Frontal cortex (tissue), 4 donors: ENCODE measurements around the gene NRXN2. TPM values are rescaled to one million over a fixed set of nuclear protein-coding genes. Genes with fewer than 3 reads are reported as not detected.
"Not testable (repeated sequence)": the region's sequence is repeated elsewhere in the genome, so short reads cannot be mapped to it uniquely, and the experiment has no call there.

Experiments used
- DNase-seq, 2 donors: peaks; one replicate each; pipeline ENCODE4 v3.0.0; 2012; ENCODE audit warnings: low spot score in 2 of 2
- FAIRE-seq: peaks from 2 replicates; lab custom pipeline; 2012; peaks lifted over from hg19 to GRCh38; lab: Jason Lieb, UNC
- total RNA-seq: library from RNA; depleted of rRNA; stranded (reverse); fragments of >200 nt; gene quantifications from one replicate; pipeline ENCODE4 v1.2.3, GENCODE V29; 2014
- donor health status: control.
- donor health status: control.
- donor health status: control.

The NRXN2 gene
- total RNA-seq, 1 donor from 2014 or later, result 204 TPM

- FAIRE-seq, result no peak
- no peak for DNase-seq
These were observed 121.2 kb downstream of the NRXN2 start for GRCh38 chr11:64601605-64602465.

- FAIRE-seq (no peak), DNase-seq (no peak)
These were observed 122.6 kb downstream of the NRXN2 start for GRCh38 chr11:64600281-64600992.

DNA sequence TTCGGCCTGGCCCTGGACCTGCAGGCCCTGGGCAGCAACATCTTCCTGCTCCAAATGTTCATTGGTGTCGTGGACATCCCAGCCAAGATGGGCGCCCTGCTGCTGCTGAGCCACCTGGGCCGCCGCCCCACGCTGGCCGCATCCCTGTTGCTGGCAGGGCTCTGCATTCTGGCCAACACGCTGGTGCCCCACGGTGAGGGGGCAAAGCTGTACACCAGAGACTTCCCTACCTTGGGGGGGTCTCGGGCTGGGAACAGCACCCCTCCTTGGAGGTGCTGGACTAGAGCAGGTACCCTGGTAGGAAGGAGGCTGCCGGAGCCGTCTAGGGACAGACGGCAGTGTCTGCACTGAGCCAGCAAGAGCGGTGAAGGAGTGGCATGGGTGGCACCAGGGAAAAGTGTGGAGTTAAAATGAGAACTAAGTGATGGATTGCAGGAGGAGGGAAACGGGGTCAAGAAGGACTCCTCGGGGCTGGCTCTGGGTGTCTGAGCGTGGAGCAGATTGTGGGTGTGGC lies 123.2 kb downstream of the NRXN2 start:
- FAIRE-seq, result no peak

GRCh38 chr11:64598797-64599697 lies 124.0 kb downstream of the NRXN2 start:
- DNase-seq (no peak), FAIRE-seq (no peak)

More for the DNA sequence above, 123.2 kb downstream of the NRXN2 start:
- DNase-seq, result no peak

GRCh38 chr11:64598106-64598796 lies 124.7 kb downstream of the NRXN2 start:
- FAIRE-seq (no peak), DNase-seq (no peak)

- FAIRE-seq (no peak), DNase-seq (no peak)
These were observed 125.3 kb downstream of the NRXN2 start for GRCh38 chr11:64597671-64598101.

DNA sequence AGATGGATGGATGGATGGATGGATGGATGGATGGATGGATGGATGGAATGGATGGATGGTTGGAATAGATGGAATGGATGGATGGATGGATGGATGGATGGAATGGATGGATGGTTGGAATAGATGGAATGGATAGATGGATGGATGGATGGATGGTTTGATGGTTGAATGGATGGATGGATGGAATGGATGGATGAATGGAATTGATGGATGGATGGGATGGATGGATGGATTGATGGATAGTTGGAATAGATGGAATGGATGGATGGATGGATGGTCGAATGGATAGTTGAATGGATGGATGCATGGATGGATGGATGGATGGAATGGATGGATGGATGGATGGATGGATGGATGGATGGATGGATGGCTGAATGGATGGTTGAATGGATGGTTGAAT lies 127.1 kb downstream of the NRXN2 start:
- not testable (repeated sequence) for FAIRE-seq, DNase-seq

DNA sequence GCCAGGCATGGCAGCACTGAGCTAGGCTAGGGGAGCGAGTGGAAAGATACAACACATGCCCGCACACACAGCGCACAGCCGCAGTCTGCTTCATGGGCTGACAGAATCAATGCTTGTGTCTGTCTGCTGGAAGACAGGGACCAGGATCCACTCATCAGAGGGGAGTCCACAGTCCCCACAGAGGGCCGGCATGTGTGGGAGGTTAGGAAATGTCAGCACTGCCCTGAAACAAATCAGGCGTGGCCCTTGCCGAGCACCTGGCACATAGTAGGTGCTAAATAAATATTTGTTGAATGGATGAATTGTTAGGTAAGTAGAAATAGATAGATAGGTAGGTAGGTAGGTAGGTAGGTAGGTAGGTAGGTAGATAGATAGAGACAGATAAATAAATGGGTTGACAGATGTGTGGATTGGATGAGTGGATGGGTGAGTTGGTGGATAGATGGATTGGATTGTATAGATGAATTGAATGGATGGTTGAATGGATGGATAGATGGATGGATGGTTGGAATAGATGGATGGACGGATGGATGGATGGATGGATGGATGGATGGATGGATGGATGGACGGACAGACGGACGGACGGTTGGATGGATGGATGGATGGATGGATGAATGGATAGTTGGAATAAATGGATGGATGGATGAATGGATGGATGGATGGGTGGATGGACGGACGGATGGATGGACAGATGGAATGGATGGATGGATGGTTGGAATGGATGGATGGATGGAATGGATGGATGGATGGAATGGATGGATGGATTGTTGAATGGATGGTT lies 128.6 kb downstream of the NRXN2 start:
- DNase-seq (no peak), FAIRE-seq (no peak)

DNA sequence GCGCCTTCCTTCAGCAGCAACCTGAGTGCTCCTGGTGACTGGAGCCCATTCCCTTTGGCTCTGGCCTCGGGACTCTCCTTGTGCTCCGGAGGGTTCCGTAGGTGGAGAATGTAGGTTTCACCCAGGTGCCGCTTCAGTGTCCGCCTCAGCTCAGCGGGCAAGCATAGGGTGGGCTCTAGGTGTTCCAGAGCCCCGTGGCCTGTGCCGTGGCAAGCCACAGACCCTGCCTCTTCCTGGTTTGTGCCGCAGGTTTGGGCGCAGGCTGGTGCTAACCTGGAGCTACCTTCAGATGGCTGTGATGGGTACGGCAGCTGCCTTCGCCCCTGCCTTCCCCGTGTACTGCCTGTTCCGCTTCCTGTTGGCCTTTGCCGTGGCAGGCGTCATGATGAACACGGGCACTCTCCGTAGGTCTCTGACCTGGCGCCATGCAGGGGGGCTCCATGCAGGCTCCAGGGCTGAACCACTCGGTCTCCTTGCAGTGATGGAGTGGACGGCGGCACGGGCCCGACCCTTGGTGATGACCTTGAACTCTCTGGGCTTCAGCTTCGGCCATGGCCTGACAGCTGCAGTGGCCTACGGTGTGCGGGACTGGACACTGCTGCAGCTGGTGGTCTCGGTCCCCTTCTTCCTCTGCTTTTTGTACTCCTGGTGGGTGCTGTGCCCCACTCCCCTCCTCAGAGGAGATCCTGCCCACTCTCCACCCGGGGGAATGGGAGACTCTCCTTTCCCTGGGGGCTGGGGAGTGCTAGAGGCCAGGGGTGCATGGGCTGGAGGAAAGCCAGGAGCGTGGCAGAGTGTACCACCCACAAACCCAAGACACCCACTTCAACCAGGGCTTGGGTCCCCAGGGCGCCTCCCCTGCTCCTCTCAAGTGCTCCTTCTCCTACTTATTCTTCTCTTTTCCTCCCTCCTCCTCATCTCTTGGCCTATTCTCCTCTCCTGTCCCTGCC lies 129.6 kb downstream of the NRXN2 start:
- FAIRE-seq, result no peak

GRCh38 chr11:64592656-64593055 lies 130.3 kb downstream of the NRXN2 start:
- no peak for DNase-seq
- FAIRE-seq, result no peak

More for the DNA sequence above, 129.6 kb downstream of the NRXN2 start:
- no peak for DNase-seq

DNA sequence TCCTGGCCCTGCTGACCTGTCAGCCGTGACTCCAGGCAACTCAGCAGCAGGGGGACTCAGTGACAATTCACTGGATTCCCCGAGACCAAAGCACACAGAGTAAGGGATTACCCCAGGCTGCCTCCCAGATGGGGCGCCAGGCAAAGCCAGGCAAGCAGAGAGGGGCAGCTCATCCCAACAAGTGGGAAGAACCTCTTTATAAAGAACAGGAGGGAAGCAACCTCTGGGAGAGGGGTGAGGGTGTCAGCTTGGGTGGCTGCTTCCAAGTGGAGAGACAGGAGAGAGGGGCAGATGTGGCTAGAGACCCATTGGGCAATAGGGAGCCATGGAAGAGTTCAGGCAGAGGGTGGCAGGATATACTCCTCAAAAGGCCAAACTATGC lies 130.8 kb downstream of the NRXN2 start:
- FAIRE-seq, result no peak

DNA sequence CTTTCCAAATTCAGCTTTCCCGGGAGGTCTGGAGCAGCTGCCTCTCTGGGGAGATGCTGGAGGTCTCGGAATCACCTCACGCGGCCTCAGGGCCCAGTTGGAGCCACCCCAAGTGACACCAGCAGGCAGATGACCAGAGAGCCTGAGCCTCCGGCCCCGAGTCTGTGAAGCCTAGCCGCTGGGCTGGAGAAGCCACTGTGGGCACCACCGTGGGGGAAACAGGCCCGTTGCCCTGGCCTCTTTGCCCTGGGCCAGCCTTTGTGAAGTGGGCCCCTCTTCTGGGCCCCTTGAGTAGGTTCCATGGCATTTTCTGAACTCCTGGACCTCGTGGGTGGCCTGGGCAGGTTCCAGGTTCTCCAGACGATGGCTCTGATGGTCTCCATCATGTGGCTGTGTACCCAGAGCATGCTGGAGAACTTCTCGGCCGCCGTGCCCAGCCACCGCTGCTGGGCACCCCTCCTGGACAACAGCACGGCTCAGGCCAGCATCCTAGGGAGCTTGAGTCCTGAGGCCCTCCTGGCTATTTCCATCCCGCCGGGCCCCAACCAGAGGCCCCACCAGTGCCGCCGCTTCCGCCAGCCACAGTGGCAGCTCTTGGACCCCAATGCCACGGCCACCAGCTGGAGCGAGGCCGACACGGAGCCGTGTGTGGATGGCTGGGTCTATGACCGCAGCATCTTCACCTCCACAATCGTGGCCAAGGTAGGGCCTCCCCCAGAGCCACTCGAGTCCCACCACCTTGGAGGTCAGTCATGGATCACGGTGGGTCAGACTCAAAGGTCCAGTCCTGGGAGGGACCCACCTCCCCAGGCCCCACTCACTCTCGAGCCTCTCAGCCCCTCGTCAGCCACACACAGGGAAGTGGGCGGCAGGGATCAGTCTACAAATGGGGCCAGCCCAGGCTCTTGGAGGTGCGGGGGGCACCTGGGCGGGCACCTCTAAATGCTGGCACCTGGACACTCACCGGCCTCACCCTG lies 131.5 kb downstream of the NRXN2 start:
- DNase-seq (no peak), FAIRE-seq (no peak)

More for the DNA sequence above, 130.8 kb downstream of the NRXN2 start:
- no peak for DNase-seq

GRCh38 chr11:64590763-64591221 lies 132.2 kb downstream of the NRXN2 start, which contains the start of gene SLC22A12:
Gene SLC22A12, plus strand, starts transcription at chr11:64591220. Its CDS starts 337 bp downstream, at chr11:64591557.
- DNase-seq (no peak), FAIRE-seq (no peak)

GRCh38 chr11:64588701-64589100 lies 134.3 kb downstream of the NRXN2 start:
- no peak for FAIRE-seq
- DNase-seq, result no peak

- FAIRE-seq, result no peak
- no peak for DNase-seq
These were observed 136.6 kb downstream of the NRXN2 start for GRCh38 chr11:64586366-64586765.

DNA sequence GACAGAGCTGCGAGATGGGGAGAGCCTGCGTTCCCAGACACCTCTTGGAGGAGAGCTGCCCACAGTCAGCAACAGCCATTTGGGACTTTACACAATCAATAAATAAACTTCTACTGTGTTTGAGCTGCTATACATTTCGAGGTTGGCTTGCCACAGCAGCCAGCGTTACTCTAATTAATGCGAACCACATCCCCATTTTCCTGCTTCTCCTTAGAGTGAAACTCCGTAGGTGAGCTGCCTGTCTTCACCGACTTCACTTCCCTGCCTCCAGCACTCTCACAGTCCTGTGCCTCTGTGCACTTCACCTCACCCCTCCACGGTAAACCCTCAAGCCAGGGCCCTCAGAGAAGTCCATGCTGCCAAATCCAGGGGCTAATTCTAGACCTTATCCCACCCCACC lies 137.8 kb downstream of the NRXN2 start:
- FAIRE-seq, result no peak
- no peak for DNase-seq
